Gastrocnemius medialis (tissue), 4 donors: Measurements from ENCODE around the gene KLHL21.

ENCODE experiments used
- CTCF ChIP-seq, 5 experiments: fragments of 450-650 bp in 3 of 5; fragments of 200-600 bp in 2 of 5; sonication (generic) in 2 of 5; IDR thresholded peaks in 4 of 5; conservative IDR thresholded peaks in 1 of 5; 1 replicate in 4 of 5; 2 replicates in 1 of 5; pipeline ENCODE4 v1.5.1; 2016 to 2019; ENCODE audit warnings: antibody characterized with exemption in 5 of 5, mild to moderate bottlenecking in 3 of 5, moderate library complexity in 3 of 5
- POLR2A ChIP-seq, 2 donors: fragments of 450-650 bp; IDR thresholded peaks; one replicate each; pipeline ENCODE4 v1.6.1; 2017; ENCODE audit warnings: antibody characterized with exemption in 2 of 2, mild to moderate bottlenecking in 2 of 2, moderate library complexity in 2 of 2

GRCh38 chr1:6570987-6571386 is 31.7 kb downstream of the KLHL21 start:
- TF ChIP-seq CTCF (IDR thresholded peaks at IDR 0.05 in 4 of 5, conservative IDR thresholded peaks at IDR 0.05 in 1 of 5) (no peak), POLR2A (IDR thresholded peaks at IDR 0.05) (no peak)
